Stomach (tissue), 4 donors: ENCODE results near the gene CRACR2A.

Experiments used
- CTCF ChIP-seq, 7 experiments: fragments of 450-650 bp in 4 of 7; fragments of 200-600 bp in 3 of 7; sonication (generic) in 3 of 7; IDR thresholded peaks; one replicate each; pipeline ENCODE4 v1.5.1; 2016 to 2019; ENCODE audit warnings: antibody characterized with exemption in 7 of 7, control low read depth in 2 of 7, mild to moderate bottlenecking in 1 of 7
- POLR2A ChIP-seq, 4 donors: fragments of 450-650 bp; IDR thresholded peaks; one replicate each; pipeline ENCODE4 v1.6.1; 2016; ENCODE audit warnings: antibody characterized with exemption in 4 of 4, control low read depth in 2 of 4, mild to moderate bottlenecking in 1 of 4, moderate library complexity in 1 of 4

GRCh38 chr12:3791256-3791874, 38.5 kb upstream of the CRACR2A start:
- no peak for TF ChIP-seq POLR2A (IDR thresholded peaks at IDR 0.05)
- no peak for TF ChIP-seq CTCF (IDR thresholded peaks at IDR 0.05)
